NCI-H1092 (cell line): ENCODE measurements around the gene MRLN.
"Not testable (repeated sequence)": the region's sequence is repeated elsewhere in the genome, so short reads cannot be mapped to it uniquely, and the experiment has no call there.

Experiments
- DNase-seq: peaks from one replicate; lab custom pipeline; 2025; lab: John Stamatoyannopoulos, UW

Gene MRLN

DNA sequence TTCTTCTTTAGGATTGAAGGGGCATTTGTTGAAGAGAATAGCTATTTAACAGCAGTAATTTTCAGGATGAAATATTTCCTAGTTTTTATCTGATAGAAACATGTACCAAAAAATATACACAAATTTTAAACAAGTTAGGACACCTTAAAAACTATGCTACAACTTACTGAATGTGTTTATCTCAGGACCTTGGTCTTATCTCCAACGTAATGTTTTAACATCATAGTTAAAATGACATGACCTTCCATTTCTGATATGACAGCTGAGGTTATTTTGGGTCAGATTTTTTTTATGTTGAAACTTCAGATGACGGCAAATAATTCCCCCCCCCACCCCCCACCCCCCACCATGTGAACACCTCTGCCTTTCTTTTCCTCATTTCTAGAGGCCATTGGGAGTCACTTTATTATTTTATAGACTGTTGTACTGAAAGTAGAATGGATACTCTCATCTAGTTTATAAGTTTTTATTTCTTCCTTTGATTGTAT, 8.0 kb downstream of the MRLN start:
- DNase-seq: no peak

GRCh38 chr10:59744762-59745161, 8.5 kb downstream of the MRLN start:
- DNase-seq: not testable (repeated sequence)

DNA sequence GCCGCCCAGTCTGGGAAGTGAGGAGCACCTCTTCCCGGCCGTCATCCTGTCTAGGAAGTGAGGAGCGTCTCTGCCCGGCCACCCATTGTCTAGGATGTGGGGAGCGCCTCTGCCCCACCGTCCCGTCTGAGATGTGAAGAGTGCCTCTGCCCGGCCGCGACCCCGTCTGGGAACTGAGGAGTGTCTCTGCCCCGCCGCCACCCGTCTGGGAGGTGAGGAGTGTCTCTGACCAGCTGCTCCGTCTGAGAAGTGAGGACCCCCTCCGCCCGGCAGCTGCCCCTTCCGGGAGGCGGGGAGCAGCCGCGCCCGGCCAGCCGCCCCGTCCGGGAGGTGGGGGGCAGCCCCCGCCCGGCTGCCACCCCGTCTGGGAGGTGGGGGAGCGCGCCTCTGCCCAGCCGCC, 9.1 kb downstream of the MRLN start:
- DNase-seq: not testable (repeated sequence)

GRCh38 chr10:59741583-59741982, 11.7 kb downstream of the MRLN start:
- no peak for DNase-seq

DNA sequence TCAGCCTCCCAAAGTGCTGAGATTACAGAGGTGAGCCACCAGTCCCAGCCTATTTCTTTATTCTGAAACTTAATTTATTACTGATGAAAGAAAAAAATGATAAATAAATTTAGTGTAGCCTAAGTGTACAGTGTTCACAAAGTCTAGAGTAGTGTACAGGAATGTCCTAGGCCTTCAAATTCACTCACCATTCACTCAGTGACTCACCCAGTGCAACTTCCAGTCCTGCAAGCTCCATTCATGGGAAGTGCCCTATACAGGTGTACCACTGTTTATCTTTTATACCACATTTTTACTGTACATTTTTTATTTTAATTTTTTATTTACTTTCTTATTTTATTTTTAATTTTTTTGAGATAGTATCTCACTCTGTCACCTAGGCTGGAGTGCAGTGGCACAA, 12.2 kb downstream of the MRLN start:
- no peak for DNase-seq

DNA sequence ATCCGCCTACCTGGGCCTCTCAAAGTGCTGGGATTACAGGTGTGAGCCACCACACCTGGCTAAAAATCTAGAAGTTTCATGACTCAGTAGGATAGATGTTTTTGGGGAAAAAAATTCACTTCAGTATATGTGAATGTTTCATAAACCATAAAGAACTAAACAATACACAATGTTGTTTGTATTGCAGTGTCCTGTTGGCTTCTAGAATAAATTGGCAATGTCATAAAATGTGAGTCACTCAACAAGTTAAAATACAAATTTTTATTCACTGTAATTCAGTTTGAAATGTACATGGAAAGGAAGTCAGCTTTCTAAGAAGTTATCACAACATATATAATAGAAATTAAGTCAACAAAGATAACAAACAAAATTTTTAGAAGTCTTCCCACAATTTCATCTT, 16.5 kb downstream of the MRLN start:
- no peak for DNase-seq

GRCh38 chr10:59735296-59735695, 18.0 kb downstream of the MRLN start:
- no peak for DNase-seq

DNA sequence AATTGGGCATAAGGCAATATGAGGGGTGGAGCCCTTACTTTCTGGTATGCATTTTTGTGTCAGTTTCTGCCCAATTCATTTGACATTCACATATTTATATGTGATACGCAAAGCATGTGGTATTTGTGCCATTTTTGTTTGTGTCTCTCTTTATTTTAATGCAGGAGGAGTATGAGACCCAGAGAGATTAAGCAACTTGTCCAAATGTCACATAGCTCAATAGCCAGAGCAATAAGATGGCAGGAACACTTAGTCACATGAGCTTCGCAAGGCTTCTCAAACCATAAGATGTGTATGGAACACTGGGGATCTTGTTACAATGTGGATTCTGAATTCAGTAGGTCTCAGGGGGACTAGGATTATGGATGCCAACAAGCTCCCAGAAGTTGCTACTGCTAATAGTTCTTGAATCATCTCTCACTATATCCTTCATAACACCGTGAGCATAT, 19.2 kb downstream of the MRLN start:
- DNase-seq: no peak

DNA sequence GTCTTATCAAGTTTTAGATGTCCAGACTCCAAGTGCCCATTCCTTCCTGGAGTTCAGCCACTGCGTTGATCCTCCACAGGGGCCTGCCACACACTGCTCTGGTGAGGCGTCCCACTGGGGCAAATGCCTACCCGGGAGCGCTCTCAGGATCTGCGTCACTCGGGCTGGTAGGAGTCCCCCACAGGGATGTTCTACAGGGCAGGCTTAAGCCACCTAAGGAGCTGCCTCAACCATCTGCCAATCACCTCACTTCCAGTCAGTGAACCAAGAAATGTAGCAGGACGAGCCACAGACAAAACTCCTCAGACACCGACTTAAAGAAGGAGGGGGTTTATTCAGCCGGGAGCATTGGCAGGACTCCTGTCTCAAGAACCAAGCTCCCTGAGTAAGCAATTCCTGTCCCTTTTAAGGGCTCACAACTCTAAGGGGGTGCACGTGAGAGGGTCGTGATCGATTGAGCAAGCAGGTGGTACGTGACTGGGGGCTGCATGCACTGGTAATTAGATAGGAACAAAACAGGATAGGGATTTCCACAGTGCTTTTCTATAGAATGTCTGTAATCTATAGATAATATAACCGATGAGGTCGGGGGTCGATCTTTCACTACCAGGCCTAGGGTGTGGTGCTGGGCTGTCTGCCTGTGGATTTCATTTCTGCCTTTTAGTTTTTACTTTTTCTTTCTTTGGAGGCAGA, 19.8 kb downstream of the MRLN start:
- DNase-seq: not testable (repeated sequence)

GRCh38 chr10:59732849-59733248, 20.4 kb downstream of the MRLN start:
- not testable (repeated sequence) for DNase-seq

- not testable (repeated sequence) for DNase-seq
Measured at GRCh38 chr10:59729167-59729566, 24.1 kb downstream of the MRLN start.

DNA sequence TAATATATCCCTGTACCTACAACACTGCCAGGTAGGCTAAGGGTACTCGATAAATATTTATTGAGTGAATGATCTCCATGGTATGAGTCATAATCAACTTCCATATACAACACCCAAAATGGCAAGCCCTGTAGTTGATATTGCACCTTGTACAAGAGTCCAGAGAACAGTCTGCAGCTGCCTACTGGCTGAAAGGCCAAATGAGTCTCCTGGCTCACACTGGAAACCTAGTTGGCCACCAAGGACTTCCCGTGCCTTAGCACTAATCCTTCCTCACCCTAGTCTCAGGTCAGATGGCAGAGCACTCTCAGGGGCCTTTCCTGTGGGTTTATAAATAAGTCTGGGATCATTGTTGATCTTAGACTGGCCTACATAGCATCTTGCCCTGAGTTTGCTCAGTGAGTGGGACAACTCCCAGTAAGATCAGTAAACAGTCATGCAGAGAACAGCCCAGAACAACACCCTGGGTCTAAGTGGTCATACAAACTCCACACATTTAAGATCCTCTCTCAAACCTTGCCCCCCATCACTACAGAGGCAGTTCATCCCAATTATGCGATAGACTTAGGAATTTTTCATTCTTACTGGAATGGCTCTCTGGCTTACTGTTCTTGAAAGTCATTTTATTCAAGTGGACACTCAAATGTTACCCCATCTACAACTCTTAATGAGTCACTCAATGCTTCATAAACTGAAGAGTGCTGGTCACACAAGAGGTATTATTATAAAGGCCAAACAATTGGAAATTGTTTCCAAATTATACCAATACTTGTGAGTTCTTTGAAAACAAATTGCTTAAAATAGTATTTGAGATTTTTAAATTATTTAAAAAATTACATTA, 28.9 kb downstream of the MRLN start:
- no peak for DNase-seq

DNA sequence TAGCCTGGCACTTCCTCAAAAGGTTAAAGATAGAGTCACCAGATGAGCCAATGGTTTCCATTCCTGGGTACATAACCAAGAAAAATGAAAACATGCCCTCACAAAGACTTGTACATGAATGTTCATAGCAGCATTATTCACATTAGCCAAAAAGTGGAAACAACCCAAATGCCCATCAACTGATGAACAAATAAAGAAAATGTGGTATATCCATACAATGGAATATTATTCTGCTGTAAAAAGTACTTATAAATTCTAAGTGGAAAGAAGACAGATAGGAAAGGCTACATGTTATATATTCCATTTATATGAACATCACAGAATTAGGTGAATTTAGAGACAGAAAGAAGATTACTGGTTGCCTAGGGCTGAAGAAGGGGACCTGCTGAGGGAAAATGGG, 32.9 kb downstream of the MRLN start:
- no peak for DNase-seq

DNA sequence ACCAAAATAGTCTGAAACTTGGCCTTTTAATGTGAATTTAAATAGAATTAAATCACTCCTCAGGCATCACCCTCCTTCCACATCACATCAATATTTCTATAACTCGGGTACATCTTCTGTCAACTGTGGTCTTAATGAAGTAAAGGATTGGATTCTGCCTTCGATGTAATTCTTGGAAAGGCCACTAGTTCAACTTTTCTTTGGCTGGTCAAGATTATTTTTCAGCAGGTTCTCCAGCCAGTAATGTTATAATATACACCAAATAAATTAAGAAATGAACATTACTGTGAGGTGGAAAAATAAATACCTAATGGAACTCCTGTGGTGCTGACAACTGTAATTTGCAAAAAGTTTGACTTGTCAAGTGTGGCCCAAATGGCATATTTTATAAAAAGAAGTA, 33.9 kb downstream of the MRLN start:
- DNase-seq: no peak

DNA sequence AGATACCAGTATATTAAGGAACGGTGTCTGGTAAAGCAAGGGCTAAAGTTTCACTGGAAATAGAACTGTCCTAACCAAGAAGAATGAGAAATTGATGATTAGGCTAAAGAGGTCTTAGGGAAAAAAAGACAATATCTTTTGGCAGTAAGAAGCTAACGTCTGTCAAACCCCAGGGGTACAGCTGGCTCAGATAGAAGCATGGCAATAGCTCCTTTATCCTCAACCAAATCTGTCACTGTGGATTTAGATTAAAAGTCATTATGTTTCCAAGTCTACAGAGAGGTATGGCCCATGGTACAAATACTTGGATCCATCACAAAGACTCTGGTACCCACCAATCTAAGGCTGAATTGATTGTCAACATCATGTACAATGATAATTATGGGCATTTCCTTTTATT, 35.0 kb downstream of the MRLN start:
- DNase-seq: no peak

GRCh38 chr10:59713196-59713821, 39.9 kb downstream of the MRLN start:
- no peak for DNase-seq

DNA sequence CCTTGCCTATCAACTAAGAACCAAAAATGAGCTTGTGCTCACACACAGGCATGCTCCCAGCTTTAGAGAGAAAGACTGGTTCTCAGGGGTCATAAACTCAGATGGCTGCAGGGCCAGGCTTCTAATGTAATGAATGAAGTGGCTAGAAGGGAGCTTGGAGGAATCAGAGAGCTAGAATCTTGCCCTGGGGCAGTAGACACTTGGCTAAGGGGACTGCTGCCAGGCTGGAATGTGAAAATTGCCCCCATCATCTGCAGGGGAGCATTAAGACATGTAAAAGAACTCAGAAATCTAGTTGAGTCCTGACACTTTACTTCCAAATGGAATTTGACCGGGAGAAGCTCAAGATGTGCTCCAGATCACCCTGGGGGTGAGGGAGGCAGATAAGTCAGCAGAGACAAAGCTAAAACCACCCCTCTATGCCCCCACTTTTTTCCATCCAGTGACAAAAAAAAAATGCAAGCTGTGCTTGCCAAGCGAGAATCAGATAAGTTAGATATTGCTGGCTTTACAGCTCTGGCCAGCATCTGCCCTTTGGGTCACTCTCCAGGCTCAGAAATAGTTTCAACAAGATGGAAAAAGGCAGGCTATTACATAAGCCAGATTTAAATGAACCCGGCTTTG, 41.3 kb downstream of the MRLN start:
- DNase-seq: no peak

- peak; percentile 46 for DNase-seq
Measured at GRCh38 chr10:59709395-59710125, 43.7 kb downstream of the MRLN start, which contains the start of gene SLC16A9. Gene SLC16A9 (minus strand): TSS chr10:59709850. CDS start chr10:59684291, 25,559 bp downstream.

GRCh38 chr10:59708816-59709394, 44.4 kb downstream of the MRLN start:
- peak; percentile 7 for DNase-seq

DNA sequence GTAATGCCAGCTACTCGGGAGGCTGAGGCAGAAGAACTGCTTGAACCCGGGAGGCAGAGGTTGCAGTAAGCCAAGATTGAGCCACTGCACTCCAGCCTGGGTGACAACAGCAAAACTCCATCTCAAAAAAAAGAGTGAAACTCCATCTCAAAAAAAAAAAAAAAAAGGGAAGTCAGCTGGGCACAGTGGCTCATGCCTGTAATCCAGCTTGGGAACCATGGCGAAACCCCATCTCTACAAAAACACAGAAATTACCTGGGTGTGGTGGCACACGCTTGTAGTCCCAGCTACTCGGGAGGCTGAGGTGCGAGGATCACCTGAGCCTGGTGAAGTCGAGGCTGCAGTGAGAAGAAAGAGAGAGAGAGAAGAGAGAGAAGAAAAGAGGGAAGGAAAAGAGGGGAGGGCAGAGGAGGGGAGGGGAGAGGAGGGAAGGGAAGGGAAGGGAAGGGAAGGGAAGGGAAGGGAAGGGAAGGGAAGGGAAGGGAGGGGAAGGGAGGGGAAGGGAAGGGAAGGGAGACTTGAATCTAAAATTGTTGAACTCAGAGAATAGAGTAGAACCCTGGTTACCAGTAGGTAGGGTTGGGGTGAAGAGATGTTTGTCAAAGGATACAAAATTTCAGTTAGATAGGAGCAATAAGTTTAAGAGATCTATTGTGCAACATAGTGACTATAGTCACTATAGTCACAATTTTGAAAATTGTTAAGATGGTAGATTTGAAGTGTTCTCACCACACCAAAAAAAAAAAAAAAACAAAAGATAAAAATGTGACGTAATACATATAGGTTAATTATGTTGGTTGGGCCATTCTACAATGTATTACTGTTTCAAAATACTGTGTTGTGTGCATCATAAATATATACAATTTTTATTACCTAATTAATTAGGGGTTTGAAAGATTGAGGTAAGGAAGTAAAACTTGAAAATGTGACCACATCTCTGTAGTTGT, 46.1 kb downstream of the MRLN start:
- DNase-seq: no peak
